Measurements from ENCODE around the gene SLC7A7. TPM values are rescaled to one million over a fixed set of nuclear protein-coding genes. Genes with fewer than 3 reads are reported as not detected.
"Not testable (repeated sequence)": the region's sequence is repeated elsewhere in the genome, so short reads cannot be mapped to it uniquely, and the experiment has no call there.

Gene SLC7A7
- total and polyA plus RNA-seq, 4 donors, result 2.8 to 14.3 (median 8.8) TPM

DNA sequence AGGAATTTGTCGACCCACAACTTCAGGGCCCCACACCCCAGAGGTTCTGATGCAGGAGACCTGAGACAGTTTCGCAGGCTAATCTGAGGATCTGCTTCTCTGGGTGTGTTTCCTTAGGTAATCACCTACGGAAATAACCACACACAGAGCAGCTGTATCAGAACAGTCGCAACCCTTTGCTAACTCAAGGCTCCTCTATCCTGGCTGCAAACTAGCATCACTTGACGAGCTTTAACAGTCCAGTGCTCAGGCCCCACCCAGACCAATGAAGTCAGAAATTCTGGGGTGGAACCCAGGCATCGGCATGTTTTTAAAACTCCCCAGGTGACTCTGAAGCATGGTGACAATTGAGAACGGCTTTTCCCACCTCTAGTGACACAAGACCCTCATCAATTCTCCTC, 20.7 kb downstream of the SLC7A7 start:
- Histone ChIP-seq H3K4me3 (ENCODE audit: low read depth in 1 of 3, low read length in 3 of 3) (no peak overlapping the region), H3K27me3 (ENCODE audit: control insufficient read depth in 4 of 4, insufficient read depth in 4 of 4, low read length in 3 of 4) (no peaks in the 10 kb centered on the region), H3K9ac (ENCODE audit: low read depth in 1 of 2, low read length in 2 of 2) (no peak overlapping the region), H3K27ac (ENCODE audit: low read depth in 1 of 2, low read length in 2 of 2) (no peak overlapping the region), H3K9me3 (ENCODE audit: control insufficient read depth in 4 of 4, low read length in 3 of 4) (no peaks in the 10 kb centered on the region), H3K36me3 (ENCODE audit: control insufficient read depth in 4 of 4, insufficient read depth in 3 of 4, low read depth in 1 of 4, low read length in 3 of 4) (no peaks in the 10 kb centered on the region), H3K4me1 (ENCODE audit: control insufficient read depth in 4 of 4, insufficient read depth in 4 of 4, low read length in 3 of 4) (peaks cover 0 to 3% (median 1%) of the 10 kb centered on the region in 4 donors)
- no peak for TF ChIP-seq HNF4A (conservative IDR thresholded peaks at IDR 0.05)
- TF ChIP-seq HNF4G (IDR thresholded peaks at IDR 0.05), result no peak
- TF ChIP-seq SP1 (IDR thresholded peaks at IDR 0.05), result no peak
- TF ChIP-seq, protein P1, sequence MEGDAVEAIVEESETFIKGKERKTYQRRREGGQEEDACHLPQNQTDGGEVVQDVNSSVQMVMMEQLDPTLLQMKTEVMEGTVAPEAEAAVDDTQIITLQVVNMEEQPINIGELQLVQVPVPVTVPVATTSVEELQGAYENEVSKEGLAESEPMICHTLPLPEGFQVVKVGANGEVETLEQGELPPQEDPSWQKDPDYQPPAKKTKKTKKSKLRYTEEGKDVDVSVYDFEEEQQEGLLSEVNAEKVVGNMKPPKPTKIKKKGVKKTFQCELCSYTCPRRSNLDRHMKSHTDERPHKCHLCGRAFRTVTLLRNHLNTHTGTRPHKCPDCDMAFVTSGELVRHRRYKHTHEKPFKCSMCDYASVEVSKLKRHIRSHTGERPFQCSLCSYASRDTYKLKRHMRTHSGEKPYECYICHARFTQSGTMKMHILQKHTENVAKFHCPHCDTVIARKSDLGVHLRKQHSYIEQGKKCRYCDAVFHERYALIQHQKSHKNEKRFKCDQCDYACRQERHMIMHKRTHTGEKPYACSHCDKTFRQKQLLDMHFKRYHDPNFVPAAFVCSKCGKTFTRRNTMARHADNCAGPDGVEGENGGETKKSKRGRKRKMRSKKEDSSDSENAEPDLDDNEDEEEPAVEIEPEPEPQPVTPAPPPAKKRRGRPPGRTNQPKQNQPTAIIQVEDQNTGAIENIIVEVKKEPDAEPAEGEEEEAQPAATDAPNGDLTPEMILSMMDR (IDR thresholded peaks at IDR 0.05; ENCODE audit: low read depth, low read length, missing input control), result no peak
- TF ChIP-seq JUND (IDR thresholded peaks at IDR 0.05), result no peak
- no peak for TF ChIP-seq TAF1 (conservative IDR thresholded peaks at IDR 0.05)
- TF ChIP-seq, protein P2, sequence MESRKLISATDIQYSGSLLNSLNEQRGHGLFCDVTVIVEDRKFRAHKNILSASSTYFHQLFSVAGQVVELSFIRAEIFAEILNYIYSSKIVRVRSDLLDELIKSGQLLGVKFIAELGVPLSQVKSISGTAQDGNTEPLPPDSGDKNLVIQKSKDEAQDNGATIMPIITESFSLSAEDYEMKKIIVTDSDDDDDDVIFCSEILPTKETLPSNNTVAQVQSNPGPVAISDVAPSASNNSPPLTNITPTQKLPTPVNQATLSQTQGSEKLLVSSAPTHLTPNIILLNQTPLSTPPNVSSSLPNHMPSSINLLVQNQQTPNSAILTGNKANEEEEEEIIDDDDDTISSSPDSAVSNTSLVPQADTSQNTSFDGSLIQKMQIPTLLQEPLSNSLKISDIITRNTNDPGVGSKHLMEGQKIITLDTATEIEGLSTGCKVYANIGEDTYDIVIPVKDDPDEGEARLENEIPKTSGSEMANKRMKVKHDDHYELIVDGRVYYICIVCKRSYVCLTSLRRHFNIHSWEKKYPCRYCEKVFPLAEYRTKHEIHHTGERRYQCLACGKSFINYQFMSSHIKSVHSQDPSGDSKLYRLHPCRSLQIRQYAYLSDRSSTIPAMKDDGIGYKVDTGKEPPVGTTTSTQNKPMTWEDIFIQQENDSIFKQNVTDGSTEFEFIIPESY (IDR thresholded peaks at IDR 0.05), result no peak
- TF ChIP-seq, protein P3, sequence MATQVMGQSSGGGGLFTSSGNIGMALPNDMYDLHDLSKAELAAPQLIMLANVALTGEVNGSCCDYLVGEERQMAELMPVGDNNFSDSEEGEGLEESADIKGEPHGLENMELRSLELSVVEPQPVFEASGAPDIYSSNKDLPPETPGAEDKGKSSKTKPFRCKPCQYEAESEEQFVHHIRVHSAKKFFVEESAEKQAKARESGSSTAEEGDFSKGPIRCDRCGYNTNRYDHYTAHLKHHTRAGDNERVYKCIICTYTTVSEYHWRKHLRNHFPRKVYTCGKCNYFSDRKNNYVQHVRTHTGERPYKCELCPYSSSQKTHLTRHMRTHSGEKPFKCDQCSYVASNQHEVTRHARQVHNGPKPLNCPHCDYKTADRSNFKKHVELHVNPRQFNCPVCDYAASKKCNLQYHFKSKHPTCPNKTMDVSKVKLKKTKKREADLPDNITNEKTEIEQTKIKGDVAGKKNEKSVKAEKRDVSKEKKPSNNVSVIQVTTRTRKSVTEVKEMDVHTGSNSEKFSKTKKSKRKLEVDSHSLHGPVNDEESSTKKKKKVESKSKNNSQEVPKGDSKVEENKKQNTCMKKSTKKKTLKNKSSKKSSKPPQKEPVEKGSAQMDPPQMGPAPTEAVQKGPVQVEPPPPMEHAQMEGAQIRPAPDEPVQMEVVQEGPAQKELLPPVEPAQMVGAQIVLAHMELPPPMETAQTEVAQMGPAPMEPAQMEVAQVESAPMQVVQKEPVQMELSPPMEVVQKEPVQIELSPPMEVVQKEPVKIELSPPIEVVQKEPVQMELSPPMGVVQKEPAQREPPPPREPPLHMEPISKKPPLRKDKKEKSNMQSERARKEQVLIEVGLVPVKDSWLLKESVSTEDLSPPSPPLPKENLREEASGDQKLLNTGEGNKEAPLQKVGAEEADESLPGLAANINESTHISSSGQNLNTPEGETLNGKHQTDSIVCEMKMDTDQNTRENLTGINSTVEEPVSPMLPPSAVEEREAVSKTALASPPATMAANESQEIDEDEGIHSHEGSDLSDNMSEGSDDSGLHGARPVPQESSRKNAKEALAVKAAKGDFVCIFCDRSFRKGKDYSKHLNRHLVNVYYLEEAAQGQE (IDR thresholded peaks at IDR 0.05), result no peak
- TF ChIP-seq, protein P4, sequence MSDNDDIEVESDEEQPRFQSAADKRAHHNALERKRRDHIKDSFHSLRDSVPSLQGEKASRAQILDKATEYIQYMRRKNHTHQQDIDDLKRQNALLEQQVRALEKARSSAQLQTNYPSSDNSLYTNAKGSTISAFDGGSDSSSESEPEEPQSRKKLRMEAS (IDR thresholded peaks at IDR 0.05), result no peak
- TF ChIP-seq FOXA1 (IDR thresholded peaks at IDR 0.05), result no peak
- no peak for TF ChIP-seq EGR1 (IDR thresholded peaks at IDR 0.05; ENCODE audit: low read depth in 2 of 2)
- no peak for TF ChIP-seq NR2F2 (IDR thresholded peaks at IDR 0.05)
- DNase-seq (ENCODE audit: low spot score), result no peak
- 88% methylated on average over 7 of the region's 7 CpGs for WGBS

DNA sequence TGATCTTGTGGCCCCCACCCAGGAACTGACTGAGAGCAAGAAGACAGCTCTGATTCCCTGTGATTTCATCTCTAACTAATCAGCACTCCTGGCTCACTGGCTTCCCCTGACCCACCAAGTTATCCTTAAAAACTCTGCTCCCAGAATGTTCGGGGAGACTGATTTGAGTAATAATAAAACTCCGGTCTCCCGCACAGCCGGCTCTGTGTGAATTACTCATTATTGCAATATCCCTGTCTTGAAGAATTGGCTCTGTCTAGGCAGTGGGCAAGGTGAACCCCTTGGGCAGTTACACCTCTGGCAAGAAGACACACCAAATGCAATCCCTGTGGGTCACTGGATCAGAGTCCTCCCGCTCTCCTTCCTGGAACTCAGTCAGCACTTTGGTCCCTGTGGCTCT, 21.3 kb downstream of the SLC7A7 start:
- H3K4me1 ChIP-seq (ENCODE audit: control insufficient read depth in 4 of 4, insufficient read depth in 4 of 4, low read length in 3 of 4), result peaks cover 0 to 3% (median 1%) of the 10 kb centered on the region in 4 donors
- no peaks in the 10 kb centered on the region for H3K9me3 ChIP-seq (ENCODE audit: control insufficient read depth in 4 of 4, low read length in 3 of 4)
- H3K27me3 ChIP-seq (ENCODE audit: control insufficient read depth in 4 of 4, insufficient read depth in 4 of 4, low read length in 3 of 4), result no peaks in the 10 kb centered on the region
- H3K9ac ChIP-seq (ENCODE audit: low read depth in 1 of 2, low read length in 2 of 2), result no peak overlapping the region
- no peak overlapping the region for H3K27ac ChIP-seq (ENCODE audit: low read depth in 1 of 2, low read length in 2 of 2)
- 73% methylated on average over 5 of the region's 5 CpGs for WGBS
- TF ChIP-seq, protein P4 (IDR thresholded peaks at IDR 0.05), result no peak
- TF ChIP-seq SP1 (IDR thresholded peaks at IDR 0.05) (no peak), JUND (IDR thresholded peaks at IDR 0.05) (no peak), HNF4G (IDR thresholded peaks at IDR 0.05) (no peak), HNF4A (conservative IDR thresholded peaks at IDR 0.05) (no peak)
- no peaks in the 10 kb centered on the region for H3K36me3 ChIP-seq (ENCODE audit: control insufficient read depth in 4 of 4, insufficient read depth in 3 of 4, low read depth in 1 of 4, low read length in 3 of 4)
- H3K4me3 ChIP-seq (ENCODE audit: low read depth in 1 of 3, low read length in 3 of 3), result no peak overlapping the region
- no peak for DNase-seq (ENCODE audit: low spot score)

DNA sequence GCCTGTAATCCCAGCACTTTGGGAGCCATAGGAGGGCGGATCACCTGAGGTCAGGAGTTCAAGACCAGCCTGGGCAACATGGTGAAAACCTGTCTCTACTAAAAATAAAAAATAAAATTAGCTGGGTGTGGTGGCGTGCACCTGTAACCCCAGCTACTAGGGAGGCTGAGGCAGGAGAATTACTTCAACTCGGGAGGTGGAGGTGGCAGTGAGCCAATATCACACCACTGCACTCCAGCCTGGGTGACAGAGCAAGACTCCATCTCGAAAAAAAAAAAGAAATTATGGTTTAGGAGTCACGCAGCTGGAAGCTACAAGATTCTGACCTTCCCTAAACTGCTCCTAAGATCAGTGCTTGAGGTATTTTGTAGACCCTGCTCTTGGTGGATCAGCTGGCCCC, 21.7 kb downstream of the SLC7A7 start:
- not testable (repeated sequence) for H3K27me3 ChIP-seq (ENCODE audit: control insufficient read depth in 4 of 4, insufficient read depth in 4 of 4, low read length in 3 of 4); H3K27ac ChIP-seq (ENCODE audit: low read depth in 1 of 2, low read length in 2 of 2); H3K36me3 ChIP-seq (ENCODE audit: control insufficient read depth in 4 of 4, insufficient read depth in 3 of 4, low read depth in 1 of 4, low read length in 3 of 4); H3K4me3 ChIP-seq (ENCODE audit: low read depth in 1 of 3, low read length in 3 of 3); H3K9ac ChIP-seq (ENCODE audit: low read depth in 1 of 2, low read length in 2 of 2); DNase-seq (ENCODE audit: low spot score); H3K4me1 ChIP-seq (ENCODE audit: control insufficient read depth in 4 of 4, insufficient read depth in 4 of 4, low read length in 3 of 4); H3K9me3 ChIP-seq (ENCODE audit: control insufficient read depth in 4 of 4, low read length in 3 of 4)
- 84% methylated on average over 5 of the region's 5 CpGs for WGBS

All from liver (tissue), 9 donors.